NCI-H187 (cell line): Measurements from ENCODE around the gene FHIT.
"Not testable (repeated sequence)": the region's sequence is repeated elsewhere in the genome, so short reads cannot be mapped to it uniquely, and the experiment has no call there.

Experiments used
- DNase-seq, 2 experiments: peaks; one replicate each; lab custom pipeline; 2025; lab: John Stamatoyannopoulos, UW

FHIT gene

GRCh38 chr3:61057464-61057863 is 193.8 kb downstream of the FHIT start:
- no peak for DNase-seq

- DNase-seq = no peak
These were observed 195.8 kb downstream of the FHIT start for GRCh38 chr3:61055447-61055846.

- DNase-seq = no peak
These were observed 197.3 kb downstream of the FHIT start for GRCh38 chr3:61053781-61054496.

- no peak for DNase-seq
These were observed 198.4 kb downstream of the FHIT start for GRCh38 chr3:61052851-61053250.

GRCh38 chr3:61051666-61052065 is 199.6 kb downstream of the FHIT start:
- no peak for DNase-seq

- not testable (repeated sequence) for DNase-seq
These were observed 206.1 kb downstream of the FHIT start for GRCh38 chr3:61045169-61045568.

- no peak for DNase-seq
These were observed 208.1 kb downstream of the FHIT start for GRCh38 chr3:61043156-61043555.

GRCh38 chr3:61040618-61041017 is 210.6 kb downstream of the FHIT start:
- no peak for DNase-seq

- no peak for DNase-seq
These were observed 215.7 kb downstream of the FHIT start for GRCh38 chr3:61035573-61035972.

- no peak for DNase-seq
These were observed 218.3 kb downstream of the FHIT start for GRCh38 chr3:61032991-61033390.

- no peak for DNase-seq
These were observed 219.7 kb downstream of the FHIT start for GRCh38 chr3:61031503-61031902.

- DNase-seq = no peak
These were observed 220.7 kb downstream of the FHIT start for GRCh38 chr3:61030469-61031035.

- no peak for DNase-seq
These were observed 222.1 kb downstream of the FHIT start for GRCh38 chr3:61029194-61029593.

- DNase-seq = no peak
These were observed 232.4 kb downstream of the FHIT start for GRCh38 chr3:61018807-61019206.

- not testable (repeated sequence) for DNase-seq
These were observed 234.2 kb downstream of the FHIT start for GRCh38 chr3:61017028-61017427.

GRCh38 chr3:61015859-61016258 is 235.4 kb downstream of the FHIT start:
- DNase-seq = no peak

- DNase-seq = no peak
These were observed 235.8 kb downstream of the FHIT start for GRCh38 chr3:61015408-61015807.

GRCh38 chr3:61008998-61009380 is 242.3 kb downstream of the FHIT start:
- DNase-seq = no peak

GRCh38 chr3:61008153-61008997 is 242.9 kb downstream of the FHIT start:
- DNase-seq = no peak

GRCh38 chr3:61005591-61005990 is 245.7 kb downstream of the FHIT start:
- no peak for DNase-seq

- no peak for DNase-seq
These were observed 252.4 kb downstream of the FHIT start for GRCh38 chr3:60998858-60999257.

GRCh38 chr3:60992395-60992794 is 258.9 kb downstream of the FHIT start:
- no peak for DNase-seq

GRCh38 chr3:60990442-60990730 is 260.9 kb downstream of the FHIT start:
- no peak for DNase-seq
